AG04450 (cell line): ENCODE results near the gene PIR. TPM values are rescaled to one million over a fixed set of nuclear protein-coding genes. Genes with fewer than 3 reads are reported as not detected.

ENCODE experiments used
- CTCF ChIA-PET: fragments of 300-600, 350-600 bp; formaldehyde crosslinking; extraction: SDS; loops from one replicate; lab custom pipeline; 2022; ENCODE audit warnings: antibody characterized with exemption, inconsistent platforms; lab: Charles Lee
- POLR2A ChIA-PET: fragments of 350-600 bp; formaldehyde crosslinking; extraction: SDS; loops from one replicate; lab custom pipeline; 2021; ENCODE audit warnings: antibody characterized with exemption, inconsistent platforms; lab: Yijun Ruan, JAX
- DNase-seq: peaks from one replicate; pipeline ENCODE4 v3.0.0-alpha.2; 2011; ENCODE audit warnings: low read depth, low spot score
- H3K27ac ChIP-seq: one replicate; pipeline ENCODE4 v1.5.1; 2012; ENCODE audit warnings: low read depth, low read length, control low read depth
- H3K27me3 ChIP-seq: one replicate; pipeline ENCODE4 v1.6.0; 2012; ENCODE audit warnings: low read length; ENCODE audit not compliant: control insufficient read depth, insufficient read depth
- H3K4me3 ChIP-seq: 2 replicates; pipeline ENCODE4 v1.5.1; 2011; ENCODE audit warnings: mild to moderate bottlenecking, low read depth, low read length, control low read depth
- H3K9me3 ChIP-seq: 2 replicates; pipeline ENCODE4 v1.5.1; 2012; ENCODE audit warnings: low read length; ENCODE audit not compliant: control insufficient read depth, insufficient read depth
- CTCF ChIP-seq: IDR thresholded peaks from 2 replicates; pipeline ENCODE4 v1.5.1; 2011; ENCODE audit warnings: low read depth, low read length, control low read depth, inconsistent platforms
- polyA plus RNA-seq: library from polyadenylated mRNA; depleted of rRNA; stranded (reverse); fragments of >200 nt; gene quantifications from 2 replicates; pipeline ENCODE4 v1.2.3, GENCODE V29; 2011

Gene PIR
- polyA plus RNA-seq, 1 experiment: 42.5 TPM

- TF ChIP-seq CTCF: no peak
- CTCF ChIA-PET: no interaction called here
- no peak for DNase-seq
- H3K4me3 ChIP-seq: no peak overlapping the region
- H3K27me3 ChIP-seq: no peaks in the 10 kb centered on the region
- H3K9me3 ChIP-seq: no peaks in the 10 kb centered on the region
- H3K27ac ChIP-seq: no peak overlapping the region
- POLR2A ChIA-PET: no interaction called here
Observed at GRCh38 chrX:15398874-15399273, 94.3 kb downstream of the PIR start.

- no peak overlapping the region for H3K27ac ChIP-seq
- ChIA-PET CTCF (no interaction called here), POLR2A (no interaction called here)
- no peak for TF ChIP-seq CTCF
- no peak overlapping the region for H3K4me3 ChIP-seq
- H3K9me3 ChIP-seq: no peaks in the 10 kb centered on the region
- H3K27me3 ChIP-seq: no peaks in the 10 kb centered on the region
- no peak for DNase-seq
Observed at GRCh38 chrX:15395789-15396188, 97.3 kb downstream of the PIR start.

- CTCF ChIA-PET: no interaction called here
- Histone ChIP-seq H3K27me3 (no peaks in the 10 kb centered on the region), H3K27ac (no peak overlapping the region), H3K4me3 (no peak overlapping the region), H3K9me3 (no peaks in the 10 kb centered on the region)
- TF ChIP-seq CTCF: no peak
- POLR2A ChIA-PET: no interaction called here
- DNase-seq: no peak
Observed at GRCh38 chrX:15391850-15392249, 101.3 kb downstream of the PIR start.

- TF ChIP-seq CTCF: no peak
- DNase-seq: peak; percentile 38
- Histone ChIP-seq H3K4me3 (no peak within 1 kb of the TSS), H3K27ac (no peak within 1 kb of the TSS), H3K9me3 (no peaks in the 10 kb centered on the region), H3K27me3 (no peaks in the 10 kb centered on the region)
- POLR2A ChIA-PET: interaction anchor here (0.6 kb wide), 1 partner anchor 63 kb away, joined by 3 read pairs; no protein-coding TSS in a partner anchor
- CTCF ChIA-PET: interaction anchor here (0.6 to 1.7 kb wide), 3 partner anchors 35 to 567 kb away, joined by 3 to 4 read pairs (median 3); no protein-coding TSS in a partner anchor
Observed at GRCh38 chrX:15384304-15384703, 108.8 kb downstream of the PIR start, which contains the start of gene VEGFD. Gene VEGFD, minus strand, starts transcription at chrX:15384413. Its CDS starts 467 bp downstream, at chrX:15383946.

- DNase-seq: no peak
- ChIA-PET POLR2A (no interaction called here), CTCF (interaction anchor here (0.7 to 2.2 kb wide), 4 partner anchors 34 to 87 kb away, joined by 3 to 12 read pairs (median 4); no protein-coding TSS in a partner anchor)
- Histone ChIP-seq H3K4me3 (no peak overlapping the region), H3K9me3 (no peaks in the 10 kb centered on the region), H3K27me3 (no peaks in the 10 kb centered on the region), H3K27ac (no peak overlapping the region)
- TF ChIP-seq CTCF: 0 out of 2 replicates have a peak, but pooled peaks have one; percentile 9
Observed at GRCh38 chrX:15382813-15383212, 110.3 kb downstream of the PIR start.
